Hematopoietic multipotent progenitor cell treated with erythropoietin and hydrocortisone succinate and interleukin-3 and kit ligand, for 15 days (in vitro differentiated cells): Measurements from ENCODE around the gene LPP.
"Not testable (repeated sequence)": the region's sequence is repeated elsewhere in the genome, so short reads cannot be mapped to it uniquely, and the experiment has no call there.

Experiments
- DNase-seq: peaks from one replicate; pipeline ENCODE4 v3.0.0-alpha.2; 2015; ENCODE audit warnings: low spot score

LPP gene

GRCh38 chr3:188589771-188590170 lies 435.8 kb downstream of the LPP start:
- DNase-seq: no peak

DNA sequence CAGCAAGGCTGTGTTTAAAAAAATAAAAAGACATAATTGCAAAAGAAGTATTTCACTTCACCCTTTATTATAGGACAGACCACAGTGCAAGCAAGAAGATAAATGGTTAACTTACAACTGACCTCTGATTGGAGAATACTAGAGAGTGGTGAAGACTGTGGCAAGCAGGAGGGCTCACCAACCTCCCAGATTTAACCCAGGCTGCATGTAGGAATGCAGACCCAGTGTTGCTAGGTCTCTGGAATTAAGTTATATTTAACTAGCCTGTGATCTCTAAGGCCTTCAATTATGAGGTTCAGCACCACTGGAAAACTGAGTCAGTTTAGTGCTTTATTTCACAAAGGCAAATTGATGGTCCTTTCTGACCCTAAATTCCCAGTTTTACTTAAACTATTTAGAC lies 436.6 kb downstream of the LPP start:
- DNase-seq: no peak

DNA sequence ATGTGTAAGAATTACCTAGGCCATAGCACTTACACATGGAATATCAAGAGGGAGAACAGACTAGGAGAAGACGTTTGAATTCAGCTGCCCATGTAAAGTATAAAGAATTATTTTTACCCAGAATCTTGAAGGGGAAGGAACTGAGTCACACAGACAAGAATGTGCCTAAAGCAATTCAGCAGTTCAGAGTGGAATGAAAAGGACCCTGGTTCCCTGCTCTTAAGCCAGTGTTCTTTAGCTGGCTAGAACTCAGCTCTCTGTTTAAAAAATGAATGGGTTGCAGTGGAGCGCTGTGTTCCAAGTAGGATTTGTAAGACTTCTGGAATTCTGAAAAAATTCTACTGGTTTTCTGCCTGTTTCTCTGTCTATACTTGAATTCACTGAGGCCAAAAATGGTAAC lies 440.2 kb downstream of the LPP start:
- no peak for DNase-seq

DNA sequence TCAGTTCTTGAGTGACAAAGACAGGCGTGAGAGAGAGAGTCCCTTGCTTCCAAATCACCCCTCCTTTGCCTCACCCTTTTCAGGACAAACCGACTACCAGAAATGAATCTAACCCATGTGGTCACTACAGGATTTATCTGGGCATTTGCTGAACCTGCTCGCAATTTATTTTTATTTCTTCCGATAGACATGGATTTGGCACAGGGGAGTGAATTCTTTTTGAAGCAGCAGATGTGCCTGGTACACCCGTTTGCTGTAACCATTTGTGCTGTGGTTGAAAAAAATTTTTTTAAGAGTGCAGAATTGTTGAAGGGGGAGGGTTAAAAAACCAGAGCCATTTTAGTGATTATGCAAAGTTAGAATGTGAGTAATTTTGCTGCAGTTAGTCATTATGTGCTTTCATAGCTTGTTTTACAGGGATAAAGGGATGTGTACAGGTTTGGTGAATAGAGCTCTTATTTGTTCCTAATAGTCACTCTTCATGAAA lies 442.0 kb downstream of the LPP start:
- DNase-seq: no peak

DNA sequence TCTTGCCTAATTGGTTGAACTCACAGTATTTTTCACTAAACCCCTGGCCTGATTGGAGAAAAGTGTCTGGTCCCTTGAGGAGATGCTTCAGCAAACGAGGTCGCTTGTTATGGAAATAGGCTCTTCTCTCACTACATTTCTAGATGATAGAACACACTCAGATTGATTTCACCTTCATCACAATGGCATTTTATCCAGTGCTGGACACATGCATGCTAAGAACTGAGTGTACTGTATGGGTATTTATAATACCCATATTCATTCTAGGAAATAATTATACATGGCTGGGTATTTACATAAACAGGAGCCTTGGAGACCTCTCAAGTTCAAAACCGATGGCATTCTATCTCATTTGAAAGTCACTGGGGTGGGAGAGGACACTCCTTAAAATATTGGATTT lies 444.9 kb downstream of the LPP start:
- no peak for DNase-seq

GRCh38 chr3:188602111-188602510 lies 448.2 kb downstream of the LPP start:
- no peak for DNase-seq

DNA sequence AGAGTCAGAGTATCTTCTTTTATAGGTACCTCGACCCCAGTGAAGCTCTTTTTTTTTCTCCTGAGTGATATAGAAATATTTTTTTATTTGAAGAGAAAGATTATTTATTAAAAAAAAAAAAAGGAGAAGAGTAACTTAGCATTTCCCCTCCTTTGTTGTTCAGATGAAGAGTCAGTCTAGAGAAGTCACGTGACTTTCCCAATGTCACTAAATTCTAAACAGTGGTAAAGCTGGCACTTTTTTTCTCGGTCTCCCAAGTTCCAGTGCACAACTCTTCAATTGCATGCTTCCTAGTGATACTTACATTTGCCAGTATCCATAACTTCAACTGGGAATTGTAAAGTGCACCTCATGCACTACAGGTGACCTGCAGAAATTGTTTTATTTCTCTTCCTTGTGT lies 448.7 kb downstream of the LPP start:
- DNase-seq: no peak

- no peak for DNase-seq
Measured at GRCh38 chr3:188604651-188605050, 450.7 kb downstream of the LPP start.

- DNase-seq: no peak
Measured at GRCh38 chr3:188605231-188605630, 451.3 kb downstream of the LPP start.

DNA sequence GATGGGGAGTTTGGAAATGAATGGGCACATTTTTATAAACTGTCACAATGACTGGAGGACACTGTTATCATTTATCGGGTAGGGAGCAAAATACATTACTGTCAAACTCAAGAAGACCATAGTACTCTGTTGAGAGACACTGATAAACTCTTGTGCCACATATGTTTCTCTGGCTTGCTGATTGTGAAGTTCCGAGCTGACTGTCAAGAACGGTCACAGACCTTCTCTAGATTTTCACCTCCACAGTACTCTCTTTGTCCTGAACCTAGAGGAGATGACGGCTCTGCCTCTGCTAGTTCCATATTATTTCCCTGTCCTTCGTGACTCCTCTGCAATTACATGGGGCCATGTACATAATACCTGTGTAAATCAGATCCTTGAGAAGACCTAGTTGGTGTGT lies 451.9 kb downstream of the LPP start:
- no peak for DNase-seq

GRCh38 chr3:188607805-188608315 lies 453.9 kb downstream of the LPP start:
- DNase-seq: no peak

DNA sequence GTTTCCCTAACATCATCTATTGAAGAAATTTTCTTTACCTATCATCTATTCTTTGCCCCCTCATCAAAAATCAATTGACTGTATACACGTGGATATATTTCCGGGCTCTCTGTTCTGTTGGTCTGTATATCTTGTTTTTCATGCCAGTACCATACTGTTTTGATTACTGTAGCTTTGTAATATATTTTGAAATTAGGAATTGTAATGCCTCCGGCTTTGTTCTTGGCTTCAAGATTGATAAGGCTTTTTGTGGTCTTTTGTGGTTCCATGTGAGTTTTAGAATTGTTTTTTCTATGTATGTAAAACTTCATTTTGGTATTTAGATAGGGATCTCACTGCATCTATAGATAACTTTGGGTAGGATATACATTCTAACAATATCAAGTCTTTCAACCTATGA lies 454.4 kb downstream of the LPP start:
- no peak for DNase-seq

DNA sequence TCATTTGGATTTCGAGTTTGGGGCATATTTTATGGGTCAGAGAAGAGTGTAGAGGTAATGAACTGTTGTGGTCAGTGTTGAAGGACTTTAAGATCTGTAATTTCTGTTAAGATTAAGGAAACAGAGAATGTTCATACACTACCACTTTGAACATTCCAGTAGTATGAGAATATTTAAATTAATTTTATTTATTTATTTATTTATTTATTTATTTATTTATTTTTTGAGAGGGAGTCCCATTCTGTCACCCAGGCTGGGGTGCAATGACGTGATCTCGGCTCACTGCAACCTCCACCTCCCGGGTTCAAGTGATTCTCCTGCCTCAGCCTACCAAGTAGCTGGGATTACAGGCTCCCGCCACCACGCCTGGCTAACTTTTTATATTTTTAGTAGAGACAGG lies 459.8 kb downstream of the LPP start:
- not testable (repeated sequence) for DNase-seq

GRCh38 chr3:188617270-188617669 lies 463.3 kb downstream of the LPP start:
- DNase-seq: no peak

GRCh38 chr3:188617988-188618701 lies 464.2 kb downstream of the LPP start:
- no peak for DNase-seq

DNA sequence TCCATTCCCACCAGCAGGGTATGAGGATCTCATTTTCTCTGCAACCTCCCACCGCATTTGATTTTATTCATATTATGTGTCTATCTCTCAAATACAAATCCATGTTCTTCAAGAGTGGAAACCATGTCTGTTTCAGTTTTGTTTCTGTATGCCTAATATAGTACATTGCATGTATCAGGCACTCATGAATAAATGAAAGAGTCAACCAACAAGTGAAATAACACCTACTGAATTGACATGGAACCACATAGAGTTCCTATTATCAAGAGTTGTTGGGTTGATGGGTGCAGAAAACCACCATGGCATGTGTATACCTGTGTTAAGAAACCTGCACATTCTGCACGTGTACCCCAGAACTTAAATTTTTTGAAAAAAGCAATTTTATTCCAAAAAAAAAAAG lies 466.8 kb downstream of the LPP start:
- DNase-seq: no peak

DNA sequence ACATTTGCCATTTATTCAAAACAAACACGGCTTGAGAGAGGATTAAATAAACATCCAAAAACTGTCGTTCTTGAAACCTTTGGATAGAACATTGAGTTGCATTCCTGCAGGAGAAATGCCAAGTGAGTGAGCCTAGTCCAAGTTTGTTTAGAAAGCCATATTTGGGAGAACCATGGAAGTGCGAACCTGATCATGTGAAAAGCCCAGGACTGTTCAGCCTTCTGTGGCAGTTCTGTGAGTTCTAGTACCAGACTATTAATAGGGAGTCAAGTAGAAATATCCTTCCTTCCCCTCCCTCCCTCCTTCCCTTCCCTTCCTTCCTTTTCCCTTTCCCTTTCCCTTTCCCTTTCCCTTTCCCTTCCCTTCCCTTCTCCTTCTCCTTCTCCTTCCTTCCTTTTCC lies 470.4 kb downstream of the LPP start:
- no peak for DNase-seq

- DNase-seq: no peak
Measured at GRCh38 chr3:188624828-188625227, 470.9 kb downstream of the LPP start.

GRCh38 chr3:188627652-188628051 lies 473.7 kb downstream of the LPP start:
- DNase-seq: no peak

DNA sequence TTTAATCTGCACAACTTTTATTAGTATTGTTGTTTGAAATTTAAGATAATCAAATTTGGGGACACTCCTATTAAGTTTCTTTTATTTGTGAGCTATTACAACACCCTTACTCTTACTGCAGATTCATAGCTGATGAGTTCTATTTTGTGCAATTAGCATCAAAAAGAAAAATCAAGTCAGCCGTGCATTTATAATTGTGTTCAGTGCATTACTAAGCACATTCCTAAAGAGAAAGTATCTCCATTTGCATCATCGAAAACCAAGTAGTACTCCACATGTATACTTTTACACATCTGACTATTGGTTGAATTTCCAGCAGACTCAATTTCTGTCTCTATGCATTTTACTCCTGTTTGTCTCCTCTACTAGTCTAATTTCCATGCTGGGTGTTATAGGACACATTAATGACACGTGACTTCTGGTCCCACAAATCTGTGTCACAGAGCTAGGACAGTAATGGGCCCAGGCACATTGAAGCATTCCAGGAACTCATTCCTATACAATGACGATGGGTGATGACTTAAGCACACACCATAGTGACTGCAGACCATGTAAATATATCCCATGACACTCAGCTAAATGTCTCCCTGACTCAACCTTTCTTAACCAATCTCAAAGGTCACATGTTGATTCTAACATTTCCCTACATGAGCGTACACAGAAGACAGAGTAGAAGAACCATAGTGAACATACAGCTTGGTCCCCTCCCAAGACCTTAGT lies 477.5 kb downstream of the LPP start:
- no peak for DNase-seq

GRCh38 chr3:188633206-188633605 lies 479.2 kb downstream of the LPP start:
- no peak for DNase-seq

DNA sequence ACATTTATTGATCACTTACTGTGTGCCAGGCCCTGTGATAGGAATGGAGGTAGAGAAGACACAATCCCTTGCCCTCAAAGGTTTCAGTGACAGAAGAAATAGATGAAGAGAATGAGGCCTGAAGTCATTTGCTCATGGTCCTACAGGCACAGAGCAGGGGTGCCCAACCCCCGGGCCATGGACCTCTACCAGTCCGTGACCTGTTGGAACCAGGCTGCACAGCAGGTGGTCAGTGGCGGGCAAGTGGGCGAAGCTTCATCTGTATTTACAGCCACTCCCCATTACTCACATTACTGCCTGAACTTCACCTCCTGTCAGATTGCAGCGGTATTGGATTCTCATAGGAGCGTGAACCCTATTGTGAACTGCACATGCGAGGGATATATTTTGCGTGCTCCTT lies 480.3 kb downstream of the LPP start:
- no peak for DNase-seq

DNA sequence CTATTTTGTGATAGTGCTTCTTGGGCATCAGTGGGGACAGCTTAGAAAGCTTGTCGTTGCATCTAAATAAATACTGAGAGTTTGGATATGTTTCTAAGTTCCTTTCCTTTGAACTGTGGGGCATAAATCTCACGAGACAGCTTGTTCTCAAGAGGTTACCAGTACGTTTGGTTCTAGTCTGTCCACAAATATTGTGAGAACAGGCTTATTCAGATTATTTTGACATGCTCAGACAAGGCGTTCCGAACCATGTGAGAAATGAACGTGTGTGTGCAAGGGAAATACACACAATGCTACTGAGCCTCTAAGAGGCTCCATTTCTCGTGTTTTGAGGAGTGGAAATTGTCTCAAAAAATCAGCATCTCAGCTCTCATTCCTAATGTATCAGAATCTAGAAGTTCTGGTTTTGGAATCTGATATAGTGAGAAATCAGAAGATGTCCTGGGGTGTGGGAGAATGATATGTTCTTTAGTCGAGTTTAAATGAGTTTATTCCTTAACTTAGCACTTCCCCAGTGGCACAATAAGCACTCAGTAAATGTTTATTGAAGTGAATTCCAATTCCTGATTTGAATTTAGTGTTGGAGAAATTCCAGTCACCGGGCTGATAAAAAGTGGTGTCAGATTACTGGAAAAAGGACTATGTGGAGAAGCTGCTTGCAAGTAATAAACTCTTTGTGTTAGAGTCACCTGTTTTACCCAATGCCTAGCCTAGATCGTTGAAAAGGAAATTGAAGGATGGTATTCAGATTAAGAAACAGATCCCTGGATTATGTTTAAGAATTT lies 481.5 kb downstream of the LPP start:
- no peak for DNase-seq
